GM21381 (cell line): ENCODE measurements around the gene XXYLT1.
"Not testable (repeated sequence)": the region's sequence is repeated elsewhere in the genome, so short reads cannot be mapped to it uniquely, and the experiment has no call there.

ENCODE experiments used
- ATAC-seq: cut with Tn5 transposase; IDR thresholded peaks from one replicate; pipeline ENCODE4 v1.9.1; 2021; ENCODE audit warnings: mild to moderate bottlenecking, moderate library complexity; ENCODE audit not compliant: unreplicated experiment

Gene XXYLT1

GRCh38 chr3:195101927-195102608 lies 168.9 kb downstream of the XXYLT1 start:
- no peak for ATAC-seq

DNA sequence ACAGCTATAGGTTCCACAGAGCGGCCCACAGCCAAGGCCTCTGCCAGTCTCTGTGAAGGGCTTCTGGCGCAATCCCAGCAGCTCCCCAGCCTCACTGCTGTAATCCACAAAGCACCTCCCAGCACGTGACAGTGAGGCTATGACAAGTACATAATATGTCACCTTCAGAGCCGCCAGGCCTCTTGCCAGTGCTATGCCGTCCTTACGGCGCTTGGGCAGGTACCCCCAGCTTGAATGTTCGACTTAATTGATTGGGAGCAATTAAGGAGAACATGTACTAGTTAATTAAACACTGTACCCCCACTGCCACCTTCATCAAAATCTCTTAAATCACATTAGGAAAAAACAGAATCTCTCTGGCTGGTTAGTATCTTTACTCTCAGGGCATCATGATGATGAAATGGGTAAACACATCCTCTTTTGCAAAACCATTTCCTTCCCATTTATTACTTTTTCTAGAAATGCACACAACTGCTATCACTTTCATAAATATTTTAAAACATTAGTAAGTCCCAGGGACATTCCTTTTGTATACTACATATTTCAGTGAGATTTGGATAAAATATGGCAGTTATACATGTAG lies 169.9 kb downstream of the XXYLT1 start:
- ATAC-seq: no peak

DNA sequence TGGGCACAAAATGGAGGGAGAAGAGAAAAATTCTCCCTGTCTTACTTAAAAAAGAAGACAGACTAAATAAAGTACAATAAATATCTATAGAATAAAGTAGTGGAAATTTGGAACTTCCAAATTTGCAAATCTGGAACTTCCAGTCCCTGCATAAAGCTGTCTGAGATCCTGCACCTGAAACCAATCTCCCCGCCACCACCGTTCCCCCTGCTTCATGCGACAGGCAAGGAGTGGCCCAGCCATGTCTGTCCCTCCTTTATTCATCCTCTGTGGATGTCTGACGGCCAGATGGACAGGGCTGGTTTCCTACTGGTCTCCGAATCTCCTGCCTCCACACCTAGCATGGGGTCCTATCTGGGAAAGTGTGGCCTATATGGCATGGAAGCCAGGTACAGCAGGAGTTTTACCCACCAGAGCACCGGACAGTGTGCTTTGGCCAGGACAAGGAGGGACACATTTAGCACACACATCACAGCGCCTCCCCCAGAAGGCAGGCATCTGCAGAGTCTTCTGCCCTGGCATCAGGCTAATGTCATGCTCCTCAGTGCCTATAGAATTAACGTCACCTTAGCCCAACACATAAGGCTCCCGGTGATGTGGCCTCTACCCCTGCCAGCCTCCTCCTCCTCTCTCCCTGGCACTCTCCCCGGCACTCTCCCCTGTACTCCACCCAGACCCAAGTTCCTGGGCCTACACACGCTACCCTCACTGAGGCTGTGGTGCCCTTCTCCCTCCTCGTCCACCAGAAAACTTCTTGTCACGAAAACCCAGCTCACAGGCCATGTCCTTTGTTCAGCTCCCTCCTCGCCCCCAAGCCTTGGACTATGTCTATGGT lies 170.8 kb downstream of the XXYLT1 start:
- no peak for ATAC-seq

GRCh38 chr3:195098741-195099525 lies 172.0 kb downstream of the XXYLT1 start:
- ATAC-seq: no peak

DNA sequence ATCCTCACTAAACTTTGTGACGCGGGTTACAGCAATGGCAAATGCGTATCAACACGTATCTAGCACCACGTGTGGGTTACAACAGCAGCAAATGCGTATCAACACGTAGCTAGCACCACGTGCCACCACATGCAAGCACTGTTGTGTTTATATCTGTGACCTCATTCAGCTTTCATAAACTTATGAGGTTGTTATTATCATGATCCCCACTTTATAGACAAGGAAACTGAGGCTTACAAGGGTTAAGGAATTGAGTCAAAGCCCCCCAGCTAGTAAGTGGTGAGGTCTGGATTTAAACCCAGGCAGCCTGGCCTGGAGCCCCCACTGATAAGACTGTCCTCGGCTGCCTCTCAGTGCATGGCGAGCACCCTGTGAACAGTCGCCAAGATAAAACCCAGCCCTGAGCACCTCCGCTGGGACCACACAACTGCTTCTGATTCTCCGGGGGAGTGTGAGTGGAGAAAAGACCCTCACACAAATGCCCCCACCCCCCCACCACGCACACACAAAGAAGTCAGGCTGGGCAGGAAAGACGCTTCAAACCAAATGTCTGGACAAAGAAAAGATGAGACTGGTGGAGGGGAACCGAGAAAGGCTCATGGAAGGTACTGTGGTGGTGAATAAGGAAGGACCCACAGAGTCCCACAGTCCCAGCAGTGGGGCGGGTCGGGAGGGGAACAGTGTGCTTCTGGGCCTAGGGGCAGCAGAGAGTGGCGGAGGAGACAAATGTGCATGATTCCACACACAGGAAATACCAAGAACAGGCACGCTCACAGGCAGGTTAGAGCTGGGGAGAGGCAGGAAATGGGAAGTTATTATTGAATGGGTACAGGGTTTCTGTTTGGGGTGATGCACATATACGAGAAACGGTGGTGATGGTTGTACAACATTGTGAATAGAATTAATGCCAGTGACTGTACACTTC lies 173.4 kb downstream of the XXYLT1 start:
- ATAC-seq: no peak

DNA sequence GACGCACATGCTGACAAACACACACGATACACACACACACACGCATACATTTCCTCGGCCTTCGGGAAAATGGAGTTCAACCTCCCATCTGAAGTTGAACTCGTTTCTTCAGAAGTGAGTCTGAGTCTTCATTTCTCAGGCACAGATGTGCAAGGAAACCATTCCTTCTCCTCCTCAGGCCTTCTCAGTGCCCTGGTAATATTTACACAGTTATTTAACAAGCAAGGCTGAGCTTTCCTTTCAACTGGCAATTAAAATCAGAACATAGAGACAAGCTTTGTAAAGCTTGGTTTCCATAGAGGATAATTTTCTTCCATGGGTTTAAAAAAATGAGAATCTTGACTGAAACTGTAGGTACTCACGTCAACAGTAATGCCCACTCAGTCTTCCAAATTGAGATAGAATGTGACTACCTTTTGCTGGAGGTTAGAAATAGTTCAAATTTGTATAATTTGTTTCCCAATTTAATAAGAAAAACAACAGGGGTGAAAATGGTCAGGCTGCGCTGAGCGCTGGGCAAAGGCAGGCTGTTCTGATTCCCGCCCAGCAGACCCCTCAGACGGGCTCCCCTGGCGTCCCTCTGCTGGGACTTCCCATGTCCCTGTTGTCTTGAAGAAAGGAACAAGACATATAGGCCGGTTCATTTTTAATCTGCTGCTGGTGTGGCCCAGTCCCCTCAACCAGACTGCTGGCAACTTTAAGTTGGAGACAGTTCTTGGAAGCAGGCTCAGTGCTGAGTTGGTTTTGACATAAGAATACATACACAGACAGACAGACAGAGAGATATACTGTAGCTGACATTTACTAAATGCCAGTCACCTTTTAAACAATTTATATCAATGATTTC lies 174.3 kb downstream of the XXYLT1 start:
- ATAC-seq: no peak

GRCh38 chr3:195096053-195096452 lies 174.9 kb downstream of the XXYLT1 start:
- no peak for ATAC-seq

GRCh38 chr3:195095704-195096036 lies 175.3 kb downstream of the XXYLT1 start:
- no peak for ATAC-seq

- ATAC-seq: peak; percentile 79
These were observed 175.8 kb downstream of the XXYLT1 start for GRCh38 chr3:195095035-195095703.

DNA sequence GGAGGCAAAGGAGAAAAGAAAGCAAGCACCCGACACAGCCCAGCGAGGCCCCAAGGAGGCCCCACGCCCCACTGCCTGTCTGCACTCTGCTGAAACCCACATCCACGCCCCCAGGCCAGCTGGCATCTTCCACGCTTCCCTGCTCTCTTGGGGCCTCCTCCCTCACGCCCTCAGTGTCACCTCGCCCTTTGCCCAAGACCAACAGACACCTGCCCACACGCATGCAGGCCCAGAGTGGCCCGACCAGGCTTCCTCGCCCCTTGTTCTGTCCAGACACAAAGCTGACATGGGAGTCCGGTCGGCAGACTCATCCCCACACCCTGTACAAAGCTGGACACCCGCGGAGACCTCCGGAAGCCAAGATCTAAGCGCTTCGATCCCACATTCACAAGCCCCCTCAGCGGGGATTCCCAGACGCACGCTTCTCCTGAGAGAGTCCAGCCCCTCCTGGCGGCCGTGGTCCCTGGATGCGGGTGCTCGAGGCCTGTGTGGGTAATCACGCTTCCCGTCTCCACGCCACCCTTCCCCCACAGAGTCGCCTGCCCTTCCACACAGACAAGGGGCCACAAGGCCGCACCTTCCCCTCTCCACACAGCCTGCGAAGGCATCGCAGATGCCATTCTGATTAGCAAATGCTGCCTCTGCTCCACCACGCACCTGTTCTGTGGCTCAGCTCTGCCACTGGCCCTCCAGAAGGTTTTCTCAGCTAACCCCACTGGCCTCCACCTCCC lies 176.6 kb downstream of the XXYLT1 start:
- peak; percentile 71 for ATAC-seq

DNA sequence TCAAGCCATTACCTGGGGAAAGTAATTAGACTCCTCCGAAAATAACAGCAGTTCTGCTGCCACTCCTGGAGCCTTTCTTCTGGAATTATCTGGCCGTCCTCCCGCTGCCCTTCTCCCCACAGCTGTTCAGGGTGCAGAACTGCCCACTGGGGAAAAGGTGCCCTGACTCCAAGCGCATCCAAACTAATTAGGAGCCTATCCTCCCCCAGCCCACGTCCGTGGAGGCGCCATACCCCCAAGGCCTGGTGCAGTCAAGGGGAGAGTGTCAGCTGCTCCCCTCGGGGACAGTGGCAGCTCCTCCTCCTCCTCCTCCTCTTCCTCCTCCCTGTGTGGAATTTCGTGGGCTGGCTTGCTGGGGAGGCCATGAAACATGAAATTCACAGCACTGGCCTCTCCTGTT lies 177.2 kb downstream of the XXYLT1 start:
- peak; percentile 7 for ATAC-seq

- ATAC-seq: not testable (repeated sequence)
These were observed 182.9 kb downstream of the XXYLT1 start for GRCh38 chr3:195087840-195088601.

DNA sequence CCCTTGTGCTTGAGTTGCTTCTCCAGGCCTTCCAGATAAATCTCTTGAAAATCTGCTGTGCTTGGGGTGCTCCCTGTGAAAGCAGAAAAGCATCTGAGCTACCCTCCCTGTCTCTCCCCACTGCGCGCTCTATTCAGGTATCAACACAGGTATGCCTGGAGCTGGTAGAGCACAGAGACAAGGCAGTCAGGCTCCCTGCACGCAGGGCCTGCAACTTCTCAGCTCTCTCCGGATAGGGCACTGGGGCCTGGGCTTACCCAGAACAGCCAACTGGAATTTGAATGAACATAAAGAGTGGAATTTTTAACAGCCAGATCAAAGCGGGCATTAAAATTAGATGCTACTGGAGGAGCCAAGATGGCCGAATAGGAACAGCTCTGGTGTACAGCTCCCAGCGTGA lies 183.6 kb downstream of the XXYLT1 start:
- ATAC-seq: no peak

DNA sequence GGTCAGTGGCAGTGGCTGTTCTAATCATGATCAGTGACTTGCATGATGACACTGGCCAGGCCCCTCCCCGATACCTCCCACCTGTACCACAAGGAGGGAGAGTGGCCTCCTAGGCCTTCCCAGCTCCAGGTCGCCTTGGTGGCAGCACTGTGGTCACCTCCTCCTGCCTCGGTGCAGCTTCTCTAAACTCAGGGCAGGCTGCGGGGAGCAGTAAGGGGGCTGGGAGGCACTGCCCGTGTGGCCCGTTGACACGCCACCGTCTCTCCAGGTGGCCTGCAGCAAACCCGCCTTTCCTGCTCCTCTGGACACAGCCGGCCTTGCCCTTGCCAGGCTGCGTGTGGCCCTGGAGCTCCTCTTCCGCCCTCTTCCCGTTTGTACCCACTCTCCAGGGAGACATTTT lies 184.1 kb downstream of the XXYLT1 start:
- ATAC-seq: no peak

GRCh38 chr3:195086341-195086740 lies 184.6 kb downstream of the XXYLT1 start:
- no peak for ATAC-seq

DNA sequence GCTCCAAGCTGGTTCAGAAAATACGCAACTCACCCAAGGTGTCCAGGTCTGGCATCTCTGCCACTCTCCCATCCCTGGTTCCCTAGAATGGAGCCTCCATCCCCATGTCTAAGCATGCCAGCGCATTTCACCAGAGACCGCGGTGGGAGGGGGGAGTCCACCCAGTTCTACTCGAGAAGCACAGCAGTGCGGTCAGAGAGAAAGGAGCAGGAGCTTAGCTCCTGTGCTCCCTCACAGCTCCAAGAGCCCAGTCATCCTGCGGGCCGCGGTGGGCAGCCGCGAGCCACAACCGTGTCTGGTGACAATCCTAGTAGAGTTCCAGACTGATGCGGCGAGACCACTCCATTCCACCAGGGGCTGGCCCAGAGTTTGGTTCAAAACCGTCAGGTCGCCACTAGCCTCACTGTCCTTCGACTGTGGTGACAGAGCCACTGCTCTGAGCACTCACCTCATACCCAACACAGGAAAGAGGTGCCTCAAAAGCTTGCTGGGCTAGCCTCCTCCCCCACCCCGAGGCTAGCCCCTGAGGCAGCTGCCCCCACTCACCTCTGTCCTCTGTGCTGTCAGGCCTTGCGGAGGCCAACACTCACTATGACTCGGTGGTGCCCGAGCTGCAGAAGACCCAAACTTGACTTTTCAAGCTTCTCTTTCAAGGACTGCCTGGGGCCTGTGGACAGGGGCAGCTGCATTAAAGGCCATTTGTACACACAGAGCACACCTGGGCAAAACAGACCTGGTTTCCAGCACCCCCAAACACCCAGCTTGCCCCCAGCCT lies 185.4 kb downstream of the XXYLT1 start:
- ATAC-seq: no peak

GRCh38 chr3:195084746-195085145 lies 186.2 kb downstream of the XXYLT1 start:
- ATAC-seq: no peak
